G401 (cell line): ENCODE data around the gene DNAH10. TPM values are rescaled to one million over a fixed set of nuclear protein-coding genes. Genes with fewer than 3 reads are reported as not detected.
"Not testable (repeated sequence)": the region's sequence is repeated elsewhere in the genome, so short reads cannot be mapped to it uniquely, and the experiment has no call there.

ENCODE experiments used
- DNase-seq: peaks from one replicate; pipeline ENCODE4 v3.0.0-alpha.2; 2015; ENCODE audit warnings: low spot score
- in situ Hi-C: cut with HindIII; loops from 2 replicates; pipeline ENCODE4 v1.10.0; 2016; ENCODE audit warnings: low sequenced_read_pairs, mixed read lengths
- total RNA-seq: library from RNA; depleted of rRNA; stranded (reverse); fragments of >200 nt; shearing (Covaris generic); gene quantifications from 2 replicates; pipeline ENCODE4 v1.2.3, GENCODE V29; 2014

Gene DNAH10
- total RNA-seq, 1 experiment from 2014 or later, result 4.2 TPM

GRCh38 chr12:123936956-123937706, 175.0 kb downstream of the DNAH10 start:
- no peak for DNase-seq
- in situ Hi-C loops, result loop anchor here (25.0 kb wide), 1 partner anchor 150 kb away; no protein-coding TSS in a partner anchor

GRCh38 chr12:123937707-123938591, 175.8 kb downstream of the DNAH10 start:
- in situ Hi-C loops, result loop anchor here (25.0 kb wide), 1 partner anchor 151 kb away; no protein-coding TSS in a partner anchor
- no peak for DNase-seq

DNA sequence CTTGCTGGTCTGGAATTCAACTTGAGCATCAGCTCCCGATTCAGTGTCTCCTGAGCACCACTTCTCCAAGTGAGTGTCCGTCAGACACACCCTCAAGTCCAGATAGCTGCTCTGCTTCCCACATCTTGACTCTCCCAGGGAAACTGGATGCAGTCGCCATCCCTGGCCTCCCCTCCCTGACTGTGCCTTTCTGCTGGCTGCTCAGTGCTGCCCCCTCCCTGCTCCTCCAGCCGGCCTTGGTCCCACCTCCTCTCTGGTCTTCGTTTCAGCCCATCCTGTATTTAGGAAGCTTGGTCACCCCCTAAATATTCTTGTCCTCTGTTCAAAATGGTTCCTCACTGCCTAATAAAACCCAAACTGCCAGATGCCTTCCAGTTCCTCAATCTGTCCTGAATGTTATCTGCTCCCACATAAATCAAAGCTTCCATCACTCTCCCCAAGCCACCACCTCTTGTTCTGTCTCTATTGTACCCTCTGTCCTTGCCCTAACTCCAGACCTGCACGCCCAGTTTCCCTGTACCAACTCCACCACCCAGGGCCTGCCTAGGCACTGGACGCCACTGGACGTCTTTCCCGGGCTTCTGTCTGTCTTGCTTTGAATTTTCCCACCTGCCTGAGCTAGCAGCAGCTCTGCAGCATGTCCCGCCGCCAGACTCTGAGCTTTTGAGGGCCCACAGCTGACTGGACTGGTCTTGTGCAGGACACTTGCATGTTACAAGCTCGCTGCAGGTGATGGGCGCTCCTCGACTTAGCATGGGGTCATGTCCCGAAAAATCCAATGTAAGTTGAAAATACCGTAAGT, 176.8 kb downstream of the DNAH10 start:
- no peak for DNase-seq
- in situ Hi-C loops, result loop anchor here (25.0 kb wide), 1 partner anchor 152 kb away; no protein-coding TSS in a partner anchor

- in situ Hi-C loops, result loop anchor here (25.0 kb wide), 1 partner anchor 153 kb away; no protein-coding TSS in a partner anchor
These were observed 177.9 kb downstream of the DNAH10 start for GRCh38 chr12:123939716-123940626.

GRCh38 chr12:123940627-123940966, 178.5 kb downstream of the DNAH10 start:
- in situ Hi-C loops, result loop anchor here (25.0 kb wide), 1 partner anchor 153 kb away; no protein-coding TSS in a partner anchor
- no peak for DNase-seq

More at GRCh38 chr12:123939716-123940626, 177.9 kb downstream of the DNAH10 start:
- DNase-seq, result no peak

GRCh38 chr12:123941000-123941399, 178.9 kb downstream of the DNAH10 start:
- in situ Hi-C loops, result loop anchor here (25.0 kb wide), 1 partner anchor 154 kb away; no protein-coding TSS in a partner anchor
- no peak for DNase-seq

DNA sequence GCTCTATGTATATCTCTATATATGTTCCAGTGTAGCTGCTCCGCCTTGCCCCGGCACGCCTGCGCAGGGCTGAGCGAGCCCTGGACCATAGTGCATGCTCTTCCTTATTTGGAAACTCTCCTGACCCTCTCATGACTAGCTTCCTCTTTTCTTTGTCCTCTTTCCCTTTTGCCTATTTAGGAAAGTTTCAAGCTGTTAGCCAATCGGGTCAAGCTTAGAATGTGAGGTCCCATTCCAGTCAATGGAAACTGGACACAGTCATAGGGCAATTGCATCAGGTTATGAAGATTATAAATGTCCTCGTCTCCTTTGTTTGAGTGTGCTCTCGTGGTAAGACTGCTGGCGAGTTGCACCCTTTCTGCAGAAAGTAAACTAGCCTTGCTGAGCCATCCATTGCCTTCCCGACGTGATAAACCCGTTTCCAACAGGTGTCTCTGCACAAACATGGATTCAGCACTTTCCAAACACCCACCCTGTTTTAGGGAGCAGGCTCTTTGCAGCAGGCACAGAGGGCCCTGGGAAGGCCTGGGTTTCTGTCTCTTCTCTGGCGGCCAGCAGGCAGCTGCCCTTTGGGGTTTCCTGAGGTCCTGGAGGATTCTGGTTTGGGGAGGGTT, 179.6 kb downstream of the DNAH10 start:
- in situ Hi-C loops, result loop anchor here (25.0 kb wide), 1 partner anchor 154 kb away; no protein-coding TSS in a partner anchor

DNA sequence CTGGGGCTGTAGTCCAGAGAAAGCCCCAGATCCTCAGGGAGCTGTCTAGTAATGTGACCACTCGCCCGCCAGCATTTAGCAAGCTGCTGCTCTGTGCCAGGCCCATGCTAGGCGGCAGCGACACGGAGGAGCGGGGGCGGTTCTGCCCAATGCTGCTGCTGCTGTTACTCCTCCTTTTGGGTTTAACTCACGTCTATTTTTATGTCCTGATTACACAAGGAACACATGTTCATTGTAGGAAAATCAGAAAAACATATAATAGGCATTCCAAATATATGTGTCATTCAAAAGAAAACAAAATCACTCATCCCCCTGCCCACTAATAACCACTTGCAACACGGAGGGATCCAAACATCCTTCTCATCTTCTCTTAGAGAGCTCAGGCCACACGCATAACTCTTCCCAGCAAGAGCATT, 180.1 kb downstream of the DNAH10 start:
- in situ Hi-C loops, result loop anchor here (25.0 kb wide), 1 partner anchor 155 kb away; no protein-coding TSS in a partner anchor

More for the DNA sequence above, 179.6 kb downstream of the DNAH10 start:
- no peak for DNase-seq

GRCh38 chr12:123942911-123943648, 181.0 kb downstream of the DNAH10 start:
- no peak for DNase-seq
- in situ Hi-C loops, result loop anchor here (25.0 kb wide), 1 partner anchor 156 kb away; no protein-coding TSS in a partner anchor

More for the DNA sequence above, 180.1 kb downstream of the DNAH10 start:
- DNase-seq, result peak; percentile 40

DNA sequence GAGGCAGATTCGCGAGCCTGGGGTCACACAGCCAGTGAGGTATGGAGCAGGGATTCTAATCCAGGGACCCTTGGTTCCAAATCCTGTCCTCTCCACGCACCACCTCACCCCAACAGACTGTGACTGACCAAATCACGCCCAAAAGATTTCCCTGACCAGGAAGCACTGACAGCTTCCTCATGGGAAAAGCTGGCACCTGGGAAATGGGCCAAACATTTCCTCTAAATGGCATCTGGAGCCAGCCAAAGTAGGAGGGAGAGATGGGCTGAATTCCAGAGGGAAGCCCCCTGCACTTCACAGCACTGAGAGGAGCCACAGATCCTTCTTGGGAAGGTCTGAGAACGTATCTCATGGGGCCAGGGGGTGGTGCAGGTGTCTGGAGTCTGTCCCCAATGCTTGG, 181.7 kb downstream of the DNAH10 start:
- no peak for DNase-seq
- in situ Hi-C loops, result loop anchor here (25.0 kb wide), 1 partner anchor 157 kb away; no protein-coding TSS in a partner anchor

DNA sequence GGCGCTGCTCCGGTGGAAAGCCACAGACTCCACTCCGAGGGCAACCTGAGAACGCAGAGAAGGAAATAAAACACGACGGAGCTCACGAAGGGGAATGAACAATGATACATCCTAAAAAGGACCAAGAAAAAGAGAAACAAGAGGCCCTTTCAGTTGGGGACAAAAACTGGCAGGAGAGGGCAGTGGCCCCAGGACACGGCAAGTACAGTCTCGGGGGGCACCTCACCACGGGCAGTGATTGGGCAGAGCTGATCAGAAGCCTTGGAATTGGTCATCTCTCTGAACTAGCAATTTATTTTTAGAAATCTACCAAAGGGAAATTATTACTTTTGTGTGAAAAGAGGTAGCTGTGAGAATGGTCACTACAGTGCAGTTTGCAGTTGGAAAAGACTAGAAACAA, 182.6 kb downstream of the DNAH10 start:
- in situ Hi-C loops, result loop anchor here (25.0 kb wide), 1 partner anchor 157 kb away; no protein-coding TSS in a partner anchor
- DNase-seq, result no peak

- in situ Hi-C loops, result loop anchor here (25.0 kb wide), 1 partner anchor 158 kb away; no protein-coding TSS in a partner anchor
- DNase-seq, result peak; percentile 64
These were observed 183.4 kb downstream of the DNAH10 start for GRCh38 chr12:123945287-123946151.

- no peak for DNase-seq
- in situ Hi-C loops, result loop anchor here (25.0 kb wide), 1 partner anchor 159 kb away; no protein-coding TSS in a partner anchor
These were observed 184.0 kb downstream of the DNAH10 start for GRCh38 chr12:123946152-123946515.

- in situ Hi-C loops, result loop anchor here (25.0 kb wide), 1 partner anchor 160 kb away; no protein-coding TSS in a partner anchor
- not testable (repeated sequence) for DNase-seq
These were observed 184.7 kb downstream of the DNAH10 start for GRCh38 chr12:123946516-123947505.
